H1 (cell line): ENCODE results near the gene SNRNP200. TPM values are rescaled to one million over a fixed set of nuclear protein-coding genes. Genes with fewer than 3 reads are reported as not detected.

Experiments
- CTCF ChIA-PET: fragments of 300-600 bp; sonication (Branson Sonifier 250); formaldehyde crosslinking; loops from one replicate; lab custom pipeline; 2021; ENCODE audit not compliant: partially characterized antibody; lab: Charles Lee
- POLR2A ChIA-PET: fragments of 300-600 bp; sonication (Branson Sonifier 250); formaldehyde crosslinking; loops from one replicate; lab custom pipeline; 2021; ENCODE audit warnings: inconsistent platforms; ENCODE audit not compliant: partially characterized antibody; lab: Charles Lee
- DNase-seq, 2 experiments: peaks; one replicate each; pipeline versions ENCODE4 v3.0.0 to v3.0.0-alpha.2; 2010 to 2022; ENCODE audit warnings: low spot score in 2 of 2, low read depth in 1 of 2, mixed read lengths in 1 of 2
- FAIRE-seq: peaks from 2 replicates; lab custom pipeline; 2011; peaks lifted over from hg19 to GRCh38; lab: Jason Lieb, UNC
- H2AFZ ChIP-seq: 2 replicates; pipeline ENCODE4 v1.8.1; 2012; ENCODE audit warnings: low read length, inconsistent platforms
- H2AK5ac ChIP-seq: 2 replicates; pipeline ENCODE4 v1.6.1; 2013; ENCODE audit warnings: low read depth, low read length
- H2BK120ac ChIP-seq: replicated peaks from 2 replicates; pipeline ENCODE3; 2013; ENCODE audit warnings: low read depth, low read length, inconsistent platforms
- H2BK12ac ChIP-seq: 2 replicates; pipeline ENCODE4 v1.6.1; 2013; ENCODE audit warnings: low read depth, low read length
- H2BK15ac ChIP-seq: 2 replicates; pipeline ENCODE4 v1.6.1; 2013; ENCODE audit warnings: low read length
- H2BK20ac ChIP-seq: 2 replicates; pipeline ENCODE4 v1.6.1; 2013; ENCODE audit warnings: low read length
- H2BK5ac ChIP-seq: 2 replicates; pipeline ENCODE4 v1.6.1; 2013; ENCODE audit warnings: low read depth, low read length
- H3K14ac ChIP-seq: 2 replicates; pipeline ENCODE4 v1.6.1; 2013; ENCODE audit warnings: inconsistent platforms; ENCODE audit not compliant: insufficient read length
- H3K18ac ChIP-seq: 2 replicates; pipeline ENCODE4 v1.6.1; 2013; ENCODE audit warnings: low read length; ENCODE audit errors: extremely low read depth
- H3K23ac ChIP-seq: 2 replicates; pipeline ENCODE4 v1.6.1; 2013; ENCODE audit warnings: inconsistent platforms; ENCODE audit not compliant: insufficient read length
- H3K23me2 ChIP-seq: 2 replicates; pipeline ENCODE4 v1.6.1; 2013; ENCODE audit warnings: low read depth, low read length
- H3K27ac ChIP-seq: 2 replicates; pipeline ENCODE4 v1.6.1; 2011; ENCODE audit warnings: low read depth, low read length, inconsistent platforms
- H3K27me3 ChIP-seq, 4 experiments: replicated peaks in 1 of 4; 1 replicate in 1 of 4; 2 replicates in 3 of 4; pipeline versions ENCODE4 v1.6.1 to v1.8.1; 2011 to 2013; ENCODE audit warnings: low read length in 3 of 4, mild to moderate bottlenecking in 3 of 4, inconsistent platforms in 2 of 4, mixed read lengths in 2 of 4, moderate library complexity in 1 of 4; ENCODE audit not compliant: control insufficient read depth in 3 of 4, insufficient read depth in 3 of 4; ENCODE audit errors: extremely low read depth in 1 of 4
- H3K36me3 ChIP-seq, 4 experiments: 2 replicates each; pipeline versions ENCODE4 v1.6.1 to v1.8.1; 2011 to 2013; ENCODE audit warnings: mild to moderate bottlenecking in 4 of 4, low read length in 3 of 4, moderate library complexity in 2 of 4, control low read depth in 1 of 4, inconsistent platforms in 1 of 4; ENCODE audit not compliant: insufficient read depth in 4 of 4, control insufficient read depth in 2 of 4
- H3K4ac ChIP-seq: replicated peaks from 2 replicates; pipeline ENCODE3; 2013; ENCODE audit warnings: low read length, low read depth, mixed read lengths, inconsistent platforms; ENCODE audit not compliant: insufficient read length
- H3K4me1 ChIP-seq, 4 experiments: replicated peaks in 1 of 4; 1 replicate in 1 of 4; 2 replicates in 3 of 4; pipeline versions ENCODE4 v1.6.1 to v1.8.1; 2011 to 2013; ENCODE audit warnings: low read length in 3 of 4, inconsistent platforms in 2 of 4, mixed read lengths in 1 of 4; ENCODE audit not compliant: insufficient read depth in 4 of 4, control insufficient read depth in 3 of 4
- H3K4me2 ChIP-seq, 2 experiments: 2 replicates each; pipeline versions ENCODE4 v1.6.1 to v1.8.1; 2011 to 2013; ENCODE audit warnings: low read depth in 2 of 2, low read length in 2 of 2, control low read depth in 1 of 2, inconsistent platforms in 1 of 2, mild to moderate bottlenecking in 1 of 2; ENCODE audit not compliant: insufficient read depth in 1 of 2
- H3K4me3 ChIP-seq, 4 experiments: fragments of 200-600, 300-600 bp in 1 of 4; sonication (generic), shearing (Covaris generic), sonication (Bioruptor Twin) in 1 of 4; 2 replicates each; pipeline versions ENCODE4 v1.5.1 to v1.8.1; 2011 to 2016; ENCODE audit warnings: low read length in 4 of 4, low read depth in 3 of 4, control low read depth in 2 of 4, inconsistent platforms in 2 of 4, mild to moderate bottlenecking in 2 of 4, mixed read lengths in 1 of 4, moderate library complexity in 1 of 4; ENCODE audit not compliant: insufficient read depth in 2 of 4; ENCODE audit errors: extremely low read depth in 1 of 4
- H3K56ac ChIP-seq: replicated peaks from 2 replicates; pipeline ENCODE3; 2013; ENCODE audit warnings: low read depth, mild to moderate bottlenecking, mixed read lengths, low read length, inconsistent platforms; ENCODE audit not compliant: insufficient read length
- H3K79me1 ChIP-seq: 2 replicates; pipeline ENCODE4 v1.6.1; 2013; ENCODE audit warnings: low read depth, low read length, control low read depth
- H3K79me2 ChIP-seq, 2 experiments: 2 replicates each; pipeline versions ENCODE4 v1.6.1 to v1.8.1; 2012 to 2013; ENCODE audit warnings: low read length in 2 of 2, mild to moderate bottlenecking in 2 of 2, inconsistent platforms in 1 of 2; ENCODE audit not compliant: insufficient read depth in 2 of 2, control insufficient read depth in 1 of 2
- H3K9ac ChIP-seq, 4 experiments: replicated peaks in 1 of 4; 1 replicate in 1 of 4; 2 replicates in 3 of 4; pipeline versions ENCODE4 v1.6.1 to v1.8.1; 2011 to 2013; ENCODE audit warnings: low read depth in 3 of 4, low read length in 3 of 4, control low read depth in 2 of 4, mild to moderate bottlenecking in 2 of 4, moderate library complexity in 2 of 4, inconsistent platforms in 1 of 4; ENCODE audit errors: extremely low read depth in 1 of 4
- H3K9me3 ChIP-seq, 2 experiments: 2 replicates each; pipeline versions ENCODE4 v1.6.1 to v1.8.1; 2012 to 2013; ENCODE audit warnings: mild to moderate bottlenecking in 2 of 2, moderate library complexity in 2 of 2, control low read depth in 1 of 2, inconsistent platforms in 1 of 2, low read depth in 1 of 2, low read length in 1 of 2, mixed read lengths in 1 of 2; ENCODE audit not compliant: insufficient read depth in 2 of 2
- H4K20me1 ChIP-seq, 2 experiments: replicated peaks in 1 of 2; 2 replicates each; pipeline versions ENCODE3 to v1.8.1; 2011 to 2013; ENCODE audit warnings: inconsistent platforms in 2 of 2, low read length in 2 of 2, mild to moderate bottlenecking in 1 of 2; ENCODE audit not compliant: insufficient read depth in 2 of 2, control insufficient read depth in 1 of 2
- H4K5ac ChIP-seq: 2 replicates; pipeline ENCODE4 v1.6.1; 2013; ENCODE audit warnings: low read length, low read depth, mixed read lengths, inconsistent platforms; ENCODE audit not compliant: insufficient read length
- H4K8ac ChIP-seq: 2 replicates; pipeline ENCODE4 v1.8.0; 2013; ENCODE audit warnings: mild to moderate bottlenecking, moderate library complexity, low read length, inconsistent platforms; ENCODE audit not compliant: insufficient read depth; ENCODE audit errors: extremely low read depth
- H4K91ac ChIP-seq: replicated peaks from 2 replicates; pipeline ENCODE3; 2013; ENCODE audit warnings: low read length, mixed read lengths, inconsistent platforms; ENCODE audit not compliant: insufficient read length
- ASH2L ChIP-seq: fragments of 200-600, 300-600 bp; sonication (generic); IDR thresholded peaks from one replicate; pipeline ENCODE4 v1.7.1; 2017; ENCODE audit warnings: low read length
- BACH1 ChIP-seq: IDR thresholded peaks from 2 replicates; pipeline ENCODE4 v1.6.1; 2012; ENCODE audit warnings: low read length, improper control_type of control experiment
- BRCA1 ChIP-seq: IDR thresholded peaks from 2 replicates; pipeline ENCODE4 v1.6.1; 2012; ENCODE audit warnings: low read depth, low read length, improper control_type of control experiment
- CBX8 ChIP-seq: fragments of 300-800, 300-1000 bp; sonication (generic); IDR thresholded peaks from 2 replicates; pipeline ENCODE4 v1.7.1; 2016; ENCODE audit warnings: low read depth, low read length, borderline replicate concordance
- CTBP2 ChIP-seq: IDR thresholded peaks from 2 replicates; pipeline ENCODE4 v1.7.0; 2011; ENCODE audit warnings: borderline replicate concordance, mild to moderate bottlenecking, moderate library complexity, mixed read lengths, low read length; ENCODE audit not compliant: insufficient read depth, insufficient read length
- GABPA ChIP-seq: IDR thresholded peaks from 2 replicates; pipeline ENCODE4 v1.6.1; 2011; ENCODE audit warnings: mild to moderate bottlenecking, low read length, moderate library complexity, borderline replicate concordance; ENCODE audit not compliant: insufficient read depth
- KDM1A ChIP-seq: fragments of 200-600, 300-600 bp; sonication (generic); IDR thresholded peaks from 2 replicates; pipeline ENCODE4 v1.7.1; 2016; ENCODE audit warnings: mild to moderate bottlenecking, low read length, borderline replicate concordance
- KDM4A ChIP-seq: IDR thresholded peaks from one replicate; pipeline ENCODE4 v1.7.1; 2012; ENCODE audit warnings: low read depth, mild to moderate bottlenecking, moderate library complexity, low read length, inconsistent platforms; ENCODE audit not compliant: severe bottlenecking
- POLR2A ChIP-seq, 2 experiments: IDR thresholded peaks; 1 replicate in 1 of 2; 2 replicates in 1 of 2; pipeline ENCODE4 v1.6.1; 2011; ENCODE audit warnings: low read depth in 2 of 2, low read length in 2 of 2, mild to moderate bottlenecking in 2 of 2; ENCODE audit errors: control extremely low read depth in 1 of 2
- POLR2AphosphoS5 ChIP-seq: IDR thresholded peaks from 2 replicates; pipeline ENCODE4 v1.6.1; 2011; ENCODE audit warnings: low read depth, low read length
- SIRT6 ChIP-seq: IDR thresholded peaks from one replicate; pipeline ENCODE4 v1.7.1; 2012; ENCODE audit warnings: low read length, inconsistent platforms
- SUZ12 ChIP-seq: fragments of 200-600 bp; sonication (generic); IDR thresholded peaks from 2 replicates; pipeline ENCODE4 v1.6.1; 2012; ENCODE audit warnings: mild to moderate bottlenecking, inconsistent platforms, low read length, moderate library complexity, mixed read lengths
- WGBS, 2 experiments: shearing (Covaris generic) in 1 of 2; methylation state at CpG; one replicate each; pipeline versions ENCODE4 v1.1.6 to v1.1.7; 2013 to 2015; ENCODE audit warnings: low lambda C conversion rate in 2 of 2, mixed read lengths in 2 of 2, inconsistent platforms in 1 of 2, low coverage in 1 of 2, missing lambda C conversion rate in 1 of 2; ENCODE audit not compliant: insufficient replicate concordance in 2 of 2, insufficient coverage in 1 of 2, insufficient read length in 1 of 2; ENCODE audit errors: extremely low coverage in 1 of 2, missing lambda C conversion rate in 1 of 2; 5-methylcytosine and 5-hydroxymethylcytosine counted together
- polyA plus RNA-seq, 7 experiments: library from polyadenylated mRNA; depleted of rRNA in 3 of 7; stranded (reverse) in 5 of 7; unstranded in 2 of 7; fragments of >200 nt in 5 of 7; fragments of 200-250 nt in 2 of 7; gene quantifications; 1 replicate in 5 of 7; 2 replicates in 1 of 7; 4 replicates in 1 of 7; pipeline versions ENCODE4 v1.2.1 to v1.2.3, GENCODE V29; 2011 to 2013; ENCODE audit warnings: missing spikeins in 2 of 7, mixed read lengths in 2 of 7
- total RNA-seq: library from RNA; stranded (reverse); fragmentation: NEBNext Ultra II Directional; extraction: Animal tissue kit (Norgen Biotek cat#: 25700); gene quantifications from 2 replicates; pipeline ENCODE4 v1.2.1, GENCODE V29; 2021

SNRNP200 gene
- total and polyA plus RNA-seq, 2 of the 8 experiments (the other 6 are each of a cell fraction or from before 2014, with no cell fraction given): 190 to 289 TPM

GRCh38 chr2:96320728-96321622, 15.6 kb upstream of the SNRNP200 start:
- Histone ChIP-seq H2BK5ac (no peak overlapping the region), H3K27ac (no peak overlapping the region), H4K91ac (no peak overlapping the region), H3K14ac (no peak overlapping the region), H3K36me3 (no peaks in the 10 kb centered on the region), H3K27me3 (peaks cover 3 to 46% (median 33%) of the 10 kb centered on the region in 4 experiments), H2BK120ac (no peak overlapping the region), H2BK20ac (no peak overlapping the region), H3K4ac (no peak overlapping the region), H2AK5ac (no peak overlapping the region), H4K20me1 (no peaks in the 10 kb centered on the region), H2AFZ (peak overlapping the region; percentile 38; the same call in 1 of the 2 replicates), H3K79me2 (no peaks in the 10 kb centered on the region), H2BK15ac (no peak overlapping the region), H3K4me2 (peak overlapping the region; percentile 60 to 91), H3K9me3 (no peaks in the 10 kb centered on the region), H4K8ac (peak overlapping the region; percentile 19; the same call in 1 of the 2 replicates), H3K9ac (peak overlapping the region in 2 of 4 experiments; percentile 25 to 43; a peak in 3 of 7 replicates), H3K23ac (no peak overlapping the region), H3K4me1 (peaks cover 3 to 9% (median 3%) of the 10 kb centered on the region in 4 experiments; a peak in 6 of 7 replicates), H3K79me1 (no peaks in the 10 kb centered on the region), H3K4me3 (peak overlapping the region; percentile 47 to 71 (median 65)), H4K5ac (no peak overlapping the region), H3K56ac (no peak overlapping the region), H3K18ac (peak overlapping the region; percentile 65; the same call in 1 of the 2 replicates), H2BK12ac (no peak overlapping the region), H3K23me2 (peaks cover 19% of the 10 kb centered on the region; the same call in 1 of the 2 replicates)
- FAIRE-seq: no peak
- DNase-seq: peak in 1 of 2 experiments; percentile 71
- ChIA-PET POLR2A (interaction anchor here (1.0 to 3.5 kb wide), 7 partner anchors 10 to 36 kb away, joined by 3 to 28 read pairs (median 4); partner anchors contain the start of genes NCAPH and SNRNP200), CTCF (interaction anchor here (0.6 to 3.6 kb wide), 10 partner anchors 11 to 188 kb away, joined by 3 to 16 read pairs (median 4); partner anchors contain the start of gene SNRNP200)
- WGBS, 2 experiments: 8% methylated on average over 33 of the region's 41 CpGs; no CpG with 5 or more reads in 1 of the 2 experiments
- TF ChIP-seq CTBP2 (no peak), SUZ12 (peak; percentile 59; the same call in 1 of the 2 replicates), KDM1A (peak; percentile 9; the same call in 1 of the 2 replicates), BRCA1 (no peak), POLR2AphosphoS5 (no peak), POLR2A (IDR thresholded peaks at IDR 0.05; ENCODE audit: control extremely low read depth in 1 of 2, low read depth in 2 of 2, low read length in 2 of 2) (no peak), CBX8 (no peak), ASH2L (no peak), GABPA (no peak), KDM4A (no peak), SIRT6 (no peak), BACH1 (no peak)
